H1 (cell line): Measurements from ENCODE around the gene ADGRB3. TPM values are rescaled to one million over a fixed set of nuclear protein-coding genes. Genes with fewer than 3 reads are reported as not detected.

Experiments
- CTCF ChIA-PET: fragments of 300-600 bp; sonication (Branson Sonifier 250); formaldehyde crosslinking; loops from one replicate; lab custom pipeline; 2021; ENCODE audit not compliant: partially characterized antibody; lab: Charles Lee
- POLR2A ChIA-PET: fragments of 300-600 bp; sonication (Branson Sonifier 250); formaldehyde crosslinking; loops from one replicate; lab custom pipeline; 2021; ENCODE audit warnings: inconsistent platforms; ENCODE audit not compliant: partially characterized antibody; lab: Charles Lee
- DNase-seq, 2 experiments: peaks; one replicate each; pipeline versions ENCODE4 v3.0.0 to v3.0.0-alpha.2; 2010 to 2022; ENCODE audit warnings: low spot score in 2 of 2, low read depth in 1 of 2, mixed read lengths in 1 of 2
- FAIRE-seq: peaks from 2 replicates; lab custom pipeline; 2011; peaks lifted over from hg19 to GRCh38; lab: Jason Lieb, UNC
- H2AFZ ChIP-seq: 2 replicates; pipeline ENCODE4 v1.8.1; 2012; ENCODE audit warnings: low read length, inconsistent platforms
- H2AK5ac ChIP-seq: 2 replicates; pipeline ENCODE4 v1.6.1; 2013; ENCODE audit warnings: low read depth, low read length
- H2BK120ac ChIP-seq: replicated peaks from 2 replicates; pipeline ENCODE3; 2013; ENCODE audit warnings: low read depth, low read length, inconsistent platforms
- H2BK12ac ChIP-seq: 2 replicates; pipeline ENCODE4 v1.6.1; 2013; ENCODE audit warnings: low read depth, low read length
- H2BK15ac ChIP-seq: 2 replicates; pipeline ENCODE4 v1.6.1; 2013; ENCODE audit warnings: low read length
- H2BK20ac ChIP-seq: 2 replicates; pipeline ENCODE4 v1.6.1; 2013; ENCODE audit warnings: low read length
- H2BK5ac ChIP-seq: 2 replicates; pipeline ENCODE4 v1.6.1; 2013; ENCODE audit warnings: low read depth, low read length
- H3K14ac ChIP-seq: 2 replicates; pipeline ENCODE4 v1.6.1; 2013; ENCODE audit warnings: inconsistent platforms; ENCODE audit not compliant: insufficient read length
- H3K18ac ChIP-seq: 2 replicates; pipeline ENCODE4 v1.6.1; 2013; ENCODE audit warnings: low read length; ENCODE audit errors: extremely low read depth
- H3K23ac ChIP-seq: 2 replicates; pipeline ENCODE4 v1.6.1; 2013; ENCODE audit warnings: inconsistent platforms; ENCODE audit not compliant: insufficient read length
- H3K23me2 ChIP-seq: 2 replicates; pipeline ENCODE4 v1.6.1; 2013; ENCODE audit warnings: low read depth, low read length
- H3K27ac ChIP-seq: 2 replicates; pipeline ENCODE4 v1.6.1; 2011; ENCODE audit warnings: low read depth, low read length, inconsistent platforms
- H3K27me3 ChIP-seq, 4 experiments: replicated peaks in 1 of 4; 1 replicate in 1 of 4; 2 replicates in 3 of 4; pipeline versions ENCODE4 v1.6.1 to v1.8.1; 2011 to 2013; ENCODE audit warnings: low read length in 3 of 4, mild to moderate bottlenecking in 3 of 4, inconsistent platforms in 2 of 4, mixed read lengths in 2 of 4, moderate library complexity in 1 of 4; ENCODE audit not compliant: control insufficient read depth in 3 of 4, insufficient read depth in 3 of 4; ENCODE audit errors: extremely low read depth in 1 of 4
- H3K36me3 ChIP-seq, 4 experiments: 2 replicates each; pipeline versions ENCODE4 v1.6.1 to v1.8.1; 2011 to 2013; ENCODE audit warnings: mild to moderate bottlenecking in 4 of 4, low read length in 3 of 4, moderate library complexity in 2 of 4, control low read depth in 1 of 4, inconsistent platforms in 1 of 4; ENCODE audit not compliant: insufficient read depth in 4 of 4, control insufficient read depth in 2 of 4
- H3K4ac ChIP-seq: replicated peaks from 2 replicates; pipeline ENCODE3; 2013; ENCODE audit warnings: low read length, low read depth, mixed read lengths, inconsistent platforms; ENCODE audit not compliant: insufficient read length
- H3K4me1 ChIP-seq, 4 experiments: replicated peaks in 1 of 4; 1 replicate in 1 of 4; 2 replicates in 3 of 4; pipeline versions ENCODE4 v1.6.1 to v1.8.1; 2011 to 2013; ENCODE audit warnings: low read length in 3 of 4, inconsistent platforms in 2 of 4, mixed read lengths in 1 of 4; ENCODE audit not compliant: insufficient read depth in 4 of 4, control insufficient read depth in 3 of 4
- H3K4me2 ChIP-seq, 2 experiments: 2 replicates each; pipeline versions ENCODE4 v1.6.1 to v1.8.1; 2011 to 2013; ENCODE audit warnings: low read depth in 2 of 2, low read length in 2 of 2, control low read depth in 1 of 2, inconsistent platforms in 1 of 2, mild to moderate bottlenecking in 1 of 2; ENCODE audit not compliant: insufficient read depth in 1 of 2
- H3K4me3 ChIP-seq, 4 experiments: fragments of 200-600, 300-600 bp in 1 of 4; sonication (generic), shearing (Covaris generic), sonication (Bioruptor Twin) in 1 of 4; 2 replicates each; pipeline versions ENCODE4 v1.5.1 to v1.8.1; 2011 to 2016; ENCODE audit warnings: low read length in 4 of 4, low read depth in 3 of 4, control low read depth in 2 of 4, inconsistent platforms in 2 of 4, mild to moderate bottlenecking in 2 of 4, mixed read lengths in 1 of 4, moderate library complexity in 1 of 4; ENCODE audit not compliant: insufficient read depth in 2 of 4; ENCODE audit errors: extremely low read depth in 1 of 4
- H3K56ac ChIP-seq: replicated peaks from 2 replicates; pipeline ENCODE3; 2013; ENCODE audit warnings: low read depth, mild to moderate bottlenecking, mixed read lengths, low read length, inconsistent platforms; ENCODE audit not compliant: insufficient read length
- H3K79me1 ChIP-seq: 2 replicates; pipeline ENCODE4 v1.6.1; 2013; ENCODE audit warnings: low read depth, low read length, control low read depth
- H3K79me2 ChIP-seq, 2 experiments: 2 replicates each; pipeline versions ENCODE4 v1.6.1 to v1.8.1; 2012 to 2013; ENCODE audit warnings: low read length in 2 of 2, mild to moderate bottlenecking in 2 of 2, inconsistent platforms in 1 of 2; ENCODE audit not compliant: insufficient read depth in 2 of 2, control insufficient read depth in 1 of 2
- H3K9ac ChIP-seq, 4 experiments: replicated peaks in 1 of 4; 1 replicate in 1 of 4; 2 replicates in 3 of 4; pipeline versions ENCODE4 v1.6.1 to v1.8.1; 2011 to 2013; ENCODE audit warnings: low read depth in 3 of 4, low read length in 3 of 4, control low read depth in 2 of 4, mild to moderate bottlenecking in 2 of 4, moderate library complexity in 2 of 4, inconsistent platforms in 1 of 4; ENCODE audit errors: extremely low read depth in 1 of 4
- H3K9me3 ChIP-seq, 2 experiments: 2 replicates each; pipeline versions ENCODE4 v1.6.1 to v1.8.1; 2012 to 2013; ENCODE audit warnings: mild to moderate bottlenecking in 2 of 2, moderate library complexity in 2 of 2, control low read depth in 1 of 2, inconsistent platforms in 1 of 2, low read depth in 1 of 2, low read length in 1 of 2, mixed read lengths in 1 of 2; ENCODE audit not compliant: insufficient read depth in 2 of 2
- H4K20me1 ChIP-seq, 2 experiments: replicated peaks in 1 of 2; 2 replicates each; pipeline versions ENCODE3 to v1.8.1; 2011 to 2013; ENCODE audit warnings: inconsistent platforms in 2 of 2, low read length in 2 of 2, mild to moderate bottlenecking in 1 of 2; ENCODE audit not compliant: insufficient read depth in 2 of 2, control insufficient read depth in 1 of 2
- H4K5ac ChIP-seq: 2 replicates; pipeline ENCODE4 v1.6.1; 2013; ENCODE audit warnings: low read length, low read depth, mixed read lengths, inconsistent platforms; ENCODE audit not compliant: insufficient read length
- H4K8ac ChIP-seq: 2 replicates; pipeline ENCODE4 v1.8.0; 2013; ENCODE audit warnings: mild to moderate bottlenecking, moderate library complexity, low read length, inconsistent platforms; ENCODE audit not compliant: insufficient read depth; ENCODE audit errors: extremely low read depth
- H4K91ac ChIP-seq: replicated peaks from 2 replicates; pipeline ENCODE3; 2013; ENCODE audit warnings: low read length, mixed read lengths, inconsistent platforms; ENCODE audit not compliant: insufficient read length
- HDAC2 ChIP-seq, 2 experiments: fragments of 300-600 bp in 1 of 2; sonication (generic) in 1 of 2; IDR thresholded peaks; 2 replicates each; pipeline ENCODE4 v1.6.1; 2011 to 2012; ENCODE audit warnings: low read depth in 2 of 2, low read length in 2 of 2, mild to moderate bottlenecking in 2 of 2, moderate library complexity in 2 of 2, borderline replicate concordance in 1 of 2, inconsistent platforms in 1 of 2
- JUN ChIP-seq: IDR thresholded peaks from 2 replicates; pipeline ENCODE4 v1.6.1; 2011; ENCODE audit warnings: low read depth, mild to moderate bottlenecking, improper control_type of control experiment, low read length
- RAD21 ChIP-seq, 2 experiments: IDR thresholded peaks in 1 of 2; conservative IDR thresholded peaks in 1 of 2; 2 replicates each; pipeline ENCODE4 v1.6.1; 2011; ENCODE audit warnings: low read depth in 2 of 2, low read length in 2 of 2, improper control_type of control experiment in 1 of 2, inconsistent platforms in 1 of 2, mild to moderate bottlenecking in 1 of 2, moderate library complexity in 1 of 2
- RBBP5 ChIP-seq: IDR thresholded peaks from 2 replicates; pipeline ENCODE4 v1.7.1; 2012; ENCODE audit warnings: low read depth, mild to moderate bottlenecking, inconsistent platforms, low read length, moderate library complexity, borderline replicate concordance
- SP2 ChIP-seq: IDR thresholded peaks from 2 replicates; pipeline ENCODE4 v1.6.1; 2012; ENCODE audit warnings: mild to moderate bottlenecking, low read length, inconsistent platforms
- SP4 ChIP-seq: IDR thresholded peaks from 2 replicates; pipeline ENCODE4 v1.6.1; 2012; ENCODE audit warnings: low read length, inconsistent platforms
- SUZ12 ChIP-seq: fragments of 200-600 bp; sonication (generic); IDR thresholded peaks from 2 replicates; pipeline ENCODE4 v1.6.1; 2012; ENCODE audit warnings: mild to moderate bottlenecking, inconsistent platforms, low read length, moderate library complexity, mixed read lengths
- TAF7 ChIP-seq: optimal IDR thresholded peaks from 2 replicates; pipeline ENCODE3; 2011; ENCODE audit warnings: low read depth, mild to moderate bottlenecking, inconsistent platforms, low read length, moderate library complexity, borderline replicate concordance
- WGBS, 2 experiments: shearing (Covaris generic) in 1 of 2; methylation state at CpG; one replicate each; pipeline versions ENCODE4 v1.1.6 to v1.1.7; 2013 to 2015; ENCODE audit warnings: low lambda C conversion rate in 2 of 2, mixed read lengths in 2 of 2, inconsistent platforms in 1 of 2, low coverage in 1 of 2, missing lambda C conversion rate in 1 of 2; ENCODE audit not compliant: insufficient replicate concordance in 2 of 2, insufficient coverage in 1 of 2, insufficient read length in 1 of 2; ENCODE audit errors: extremely low coverage in 1 of 2, missing lambda C conversion rate in 1 of 2; 5-methylcytosine and 5-hydroxymethylcytosine counted together
- polyA plus RNA-seq, 7 experiments: library from polyadenylated mRNA; depleted of rRNA in 3 of 7; stranded (reverse) in 5 of 7; unstranded in 2 of 7; fragments of >200 nt in 5 of 7; fragments of 200-250 nt in 2 of 7; gene quantifications; 1 replicate in 5 of 7; 2 replicates in 1 of 7; 4 replicates in 1 of 7; pipeline versions ENCODE4 v1.2.1 to v1.2.3, GENCODE V29; 2011 to 2013; ENCODE audit warnings: missing spikeins in 2 of 7, mixed read lengths in 2 of 7
- total RNA-seq: library from RNA; stranded (reverse); fragmentation: NEBNext Ultra II Directional; extraction: Animal tissue kit (Norgen Biotek cat#: 25700); gene quantifications from 2 replicates; pipeline ENCODE4 v1.2.1, GENCODE V29; 2021
- TF ChIP-seq, protein P1 (sequence below): IDR thresholded peaks from 2 replicates; pipeline ENCODE4 v1.6.1; 2012; ENCODE audit warnings: inconsistent platforms
- TF ChIP-seq, protein P2 (sequence below), 3 experiments: IDR thresholded peaks; 1 replicate in 2 of 3; 2 replicates in 1 of 3; pipeline versions ENCODE4 v1.5.1 to v1.6.1; 2011; ENCODE audit warnings: low read length in 3 of 3, mild to moderate bottlenecking in 3 of 3, inconsistent platforms in 2 of 3, low read depth in 1 of 3, moderate library complexity in 1 of 3; ENCODE audit not compliant: insufficient read depth in 1 of 3; ENCODE audit errors: control extremely low read depth in 1 of 3

ADGRB3 gene
- total and polyA plus RNA-seq, 2 of the 8 experiments (the other 6 are each of a cell fraction or from before 2014, with no cell fraction given) = 0.35 to 1.2 TPM

DNA sequence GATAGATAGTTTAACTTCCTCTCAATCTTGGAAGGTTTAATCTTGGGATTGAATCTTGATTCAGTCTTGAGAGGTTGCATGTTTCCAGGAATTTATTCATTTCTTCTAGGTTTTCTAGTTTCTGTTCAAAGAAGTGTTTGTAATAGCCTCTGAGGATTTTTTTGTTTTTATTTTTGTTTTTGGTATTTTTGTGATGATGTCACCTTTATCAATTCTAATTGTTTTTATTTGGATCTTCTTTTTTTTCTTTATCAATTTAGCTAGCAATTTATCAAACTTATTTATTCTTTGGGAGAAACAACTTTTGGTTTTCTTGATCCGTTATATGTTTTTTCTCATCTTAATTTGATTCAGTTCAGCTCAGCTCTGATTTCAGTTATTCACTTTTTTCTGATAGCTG is 41.5 kb upstream of the ADGRB3 start:
- Histone ChIP-seq H3K9me3 (peaks cover 0 to 4% of the 10 kb centered on the region in 2 experiments; a peak in 1 of 4 replicates), H3K9ac (no peak overlapping the region), H2BK20ac (no peak overlapping the region), H4K5ac (no peak overlapping the region), H3K18ac (no peak overlapping the region), H3K27ac (no peak overlapping the region), H4K8ac (no peak overlapping the region), H2AFZ (no peak overlapping the region), H3K27me3 (no peaks in the 10 kb centered on the region), H2AK5ac (no peak overlapping the region), H3K4me2 (no peak overlapping the region), H3K14ac (no peak overlapping the region), H3K79me1 (no peaks in the 10 kb centered on the region), H3K56ac (no peak overlapping the region), H2BK120ac (no peak overlapping the region), H2BK5ac (no peak overlapping the region), H3K36me3 (no peaks in the 10 kb centered on the region), H4K20me1 (no peaks in the 10 kb centered on the region), H3K4me3 (no peak overlapping the region), H4K91ac (no peak overlapping the region), H2BK12ac (no peak overlapping the region), H3K23me2 (no peaks in the 10 kb centered on the region), H3K23ac (no peak overlapping the region), H3K4me1 (no peaks in the 10 kb centered on the region), H2BK15ac (no peak overlapping the region), H3K4ac (no peak overlapping the region), H3K79me2 (no peaks in the 10 kb centered on the region)
- CTCF ChIA-PET = no interaction called here
- POLR2A ChIA-PET = no interaction called here
- DNase-seq (no peak), FAIRE-seq (no peak)
- 85% methylated on average over 1 of the region's 1 CpG; no CpG with 5 or more reads in 1 of the 2 experiments for WGBS, 2 experiments
- TF ChIP-seq, protein P1, sequence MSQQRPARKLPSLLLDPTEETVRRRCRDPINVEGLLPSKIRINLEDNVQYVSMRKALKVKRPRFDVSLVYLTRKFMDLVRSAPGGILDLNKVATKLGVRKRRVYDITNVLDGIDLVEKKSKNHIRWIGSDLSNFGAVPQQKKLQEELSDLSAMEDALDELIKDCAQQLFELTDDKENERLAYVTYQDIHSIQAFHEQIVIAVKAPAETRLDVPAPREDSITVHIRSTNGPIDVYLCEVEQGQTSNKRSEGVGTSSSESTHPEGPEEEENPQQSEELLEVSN = no peak
- TF ChIP-seq, protein P2, sequence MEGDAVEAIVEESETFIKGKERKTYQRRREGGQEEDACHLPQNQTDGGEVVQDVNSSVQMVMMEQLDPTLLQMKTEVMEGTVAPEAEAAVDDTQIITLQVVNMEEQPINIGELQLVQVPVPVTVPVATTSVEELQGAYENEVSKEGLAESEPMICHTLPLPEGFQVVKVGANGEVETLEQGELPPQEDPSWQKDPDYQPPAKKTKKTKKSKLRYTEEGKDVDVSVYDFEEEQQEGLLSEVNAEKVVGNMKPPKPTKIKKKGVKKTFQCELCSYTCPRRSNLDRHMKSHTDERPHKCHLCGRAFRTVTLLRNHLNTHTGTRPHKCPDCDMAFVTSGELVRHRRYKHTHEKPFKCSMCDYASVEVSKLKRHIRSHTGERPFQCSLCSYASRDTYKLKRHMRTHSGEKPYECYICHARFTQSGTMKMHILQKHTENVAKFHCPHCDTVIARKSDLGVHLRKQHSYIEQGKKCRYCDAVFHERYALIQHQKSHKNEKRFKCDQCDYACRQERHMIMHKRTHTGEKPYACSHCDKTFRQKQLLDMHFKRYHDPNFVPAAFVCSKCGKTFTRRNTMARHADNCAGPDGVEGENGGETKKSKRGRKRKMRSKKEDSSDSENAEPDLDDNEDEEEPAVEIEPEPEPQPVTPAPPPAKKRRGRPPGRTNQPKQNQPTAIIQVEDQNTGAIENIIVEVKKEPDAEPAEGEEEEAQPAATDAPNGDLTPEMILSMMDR (IDR thresholded peaks at IDR 0.05; ENCODE audit: control extremely low read depth in 1 of 3, insufficient read depth in 1 of 3, low read depth in 1 of 3, low read length in 3 of 3) = no peak
- TF ChIP-seq TAF7 = no peak
- TF ChIP-seq RAD21 (IDR thresholded peaks at IDR 0.05 in 1 of 2, conservative IDR thresholded peaks at IDR 0.05 in 1 of 2; ENCODE audit: low read depth in 2 of 2, low read length in 2 of 2) = no peak
- no peak for TF ChIP-seq SP4
- no peak for TF ChIP-seq SUZ12
- no peak for TF ChIP-seq JUN
- TF ChIP-seq HDAC2 (IDR thresholded peaks at IDR 0.05; ENCODE audit: borderline replicate concordance in 1 of 2, low read depth in 2 of 2, low read length in 2 of 2) = no peak
- no peak for TF ChIP-seq RBBP5
- no peak for TF ChIP-seq SP2
